Fibroblast of the conjunctiva (primary cell): ENCODE data around the gene PDXK.
"Not testable (repeated sequence)": the region's sequence is repeated elsewhere in the genome, so short reads cannot be mapped to it uniquely, and the experiment has no call there.

Source experiments
- DNase-seq: peaks from one replicate; pipeline ENCODE4 v3.0.0-alpha.2; 2010; ENCODE audit warnings: low read depth

The PDXK gene

DNA sequence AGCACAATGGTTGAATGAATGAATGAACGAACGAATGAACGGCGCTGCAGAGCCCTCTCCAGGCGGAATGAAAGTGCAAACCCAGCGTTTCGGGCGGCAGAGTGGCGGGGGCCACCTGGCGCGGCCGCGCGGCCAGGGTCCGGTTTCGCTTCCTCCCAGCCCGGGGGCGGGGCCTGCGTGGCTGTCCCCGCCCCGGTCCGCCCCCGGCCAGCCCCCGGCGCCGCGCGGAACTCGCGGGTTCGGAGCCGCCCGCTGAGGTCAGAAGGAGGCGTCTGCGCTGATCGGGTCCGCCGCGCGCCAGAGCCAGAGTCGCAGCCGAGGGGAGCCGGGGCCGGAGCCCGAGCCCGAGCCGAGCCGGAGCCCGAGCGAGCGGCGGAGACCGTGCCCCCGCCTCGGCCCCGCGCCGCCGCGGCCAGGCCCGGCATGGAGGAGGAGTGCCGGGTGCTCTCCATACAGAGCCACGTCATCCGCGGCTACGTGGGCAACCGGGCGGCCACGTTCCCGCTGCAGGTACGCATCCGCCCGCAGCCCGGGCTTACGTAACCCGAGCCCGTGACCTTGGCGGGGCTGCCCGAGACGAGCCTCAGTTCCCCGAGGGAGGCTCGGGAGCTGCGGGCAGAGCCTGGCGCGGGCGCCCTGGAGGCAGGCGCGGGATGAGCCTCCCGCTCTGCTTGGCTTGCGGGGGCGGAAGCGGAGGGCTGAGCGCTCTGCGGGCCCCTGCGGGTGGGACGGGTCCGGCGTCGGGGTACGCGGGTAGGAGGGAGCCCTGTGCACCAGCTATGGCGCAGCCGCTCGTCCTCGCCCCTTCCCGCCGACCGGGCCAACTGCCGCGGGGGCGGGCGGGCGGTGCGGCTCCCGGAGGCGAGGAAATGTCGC is at the start of gene PDXK:
PDXK (plus strand) TSS at position 258 of the 876 bp plus-strand sequence; CDS start at position 424, 166 bp downstream.
- DNase-seq: no peak

DNA sequence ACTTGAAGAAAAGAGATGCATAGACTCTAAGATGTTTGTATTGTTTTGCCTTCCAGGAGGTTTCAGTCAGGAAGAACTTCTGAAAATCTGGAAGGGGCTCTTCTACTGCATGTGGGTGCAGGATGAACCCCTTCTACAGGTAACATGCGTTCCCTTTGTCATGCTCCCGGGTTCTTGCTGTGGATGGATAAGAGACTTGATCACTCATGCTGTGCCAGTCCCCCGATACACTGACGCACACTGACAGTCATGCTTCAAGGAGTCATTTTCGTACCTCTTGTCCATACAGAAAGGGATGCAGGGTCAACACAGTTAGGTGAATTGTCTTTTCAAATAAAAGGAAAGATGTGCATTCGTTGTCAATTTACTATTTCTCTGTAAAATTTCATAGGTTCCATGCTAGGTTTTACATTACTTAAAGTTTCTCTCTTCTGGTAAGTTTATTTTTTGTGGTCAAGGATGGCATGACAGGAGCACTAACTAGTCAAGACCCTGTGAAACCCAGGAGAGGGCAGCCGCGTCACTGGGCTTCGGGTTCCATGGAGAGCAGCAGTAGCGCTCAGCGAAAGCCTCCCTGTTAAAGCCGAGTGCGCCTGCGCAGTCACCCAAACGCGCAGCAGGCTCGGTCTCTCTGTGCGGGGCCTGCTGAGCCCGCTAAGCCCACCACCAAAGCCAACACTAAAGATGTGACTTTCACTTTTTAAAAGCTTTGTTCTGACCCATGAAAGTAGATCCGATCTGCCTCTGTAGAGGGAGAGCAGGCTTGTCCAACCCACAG is 48.9 kb upstream of the PDXK start:
- no peak for DNase-seq

DNA sequence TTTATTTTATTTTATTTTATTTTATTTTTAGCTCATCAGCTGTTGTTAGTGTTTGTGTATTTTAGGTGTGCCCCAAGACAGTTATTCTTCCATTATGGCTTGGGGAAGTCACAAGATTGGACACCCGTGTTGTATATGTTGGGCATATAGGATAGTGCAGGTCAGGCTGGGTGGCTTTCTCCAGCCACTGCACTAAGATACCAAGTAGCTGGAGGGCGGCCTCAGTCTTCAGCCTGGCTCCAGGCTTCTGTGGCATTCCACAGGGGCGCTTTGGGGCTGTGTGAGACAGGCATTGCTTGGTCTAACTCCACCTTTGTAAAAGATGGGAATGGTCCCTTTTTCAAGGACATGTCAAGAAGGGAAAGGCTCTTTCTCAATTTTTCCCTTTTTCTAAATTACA is 43.1 kb upstream of the PDXK start:
- DNase-seq: no peak

DNA sequence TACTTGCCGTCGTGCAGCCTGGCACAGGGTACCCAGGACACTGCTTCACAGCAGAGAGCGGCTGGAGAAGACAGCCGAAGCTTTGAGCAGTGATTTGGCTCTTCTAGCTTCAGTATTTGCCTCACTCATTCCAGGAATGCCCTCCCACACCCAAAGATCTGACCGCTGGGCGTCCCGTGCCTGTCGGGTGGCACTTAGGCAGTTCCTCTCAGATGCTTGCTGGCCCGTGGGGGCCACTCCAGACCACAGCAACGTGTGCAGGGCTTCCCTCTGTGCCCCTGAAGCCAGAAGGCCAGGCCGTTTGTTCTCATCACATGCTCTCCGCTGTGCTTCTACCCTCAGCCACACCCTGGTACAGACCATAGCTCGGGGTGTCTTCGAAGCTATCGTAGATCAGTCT is 42.5 kb upstream of the PDXK start:
- DNase-seq: no peak

DNA sequence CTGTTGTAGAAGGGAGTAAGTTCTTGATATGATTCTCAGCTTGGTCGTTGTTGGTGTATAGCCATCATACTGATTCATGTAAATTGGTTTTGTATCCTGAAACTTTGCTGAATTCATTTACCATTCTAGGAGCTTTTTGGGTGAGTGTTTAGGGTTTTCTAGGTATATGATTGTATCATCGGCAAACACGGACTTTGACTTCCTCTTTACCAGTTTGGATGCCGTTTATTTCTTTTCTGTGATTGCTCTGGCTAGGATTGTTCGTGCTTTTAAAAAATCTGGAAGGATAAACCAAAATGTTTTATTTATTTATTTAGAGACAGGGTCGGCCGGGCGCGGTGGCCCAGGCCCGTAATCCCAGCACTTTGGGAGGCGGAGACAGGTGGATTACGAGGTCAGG is 39.0 kb upstream of the PDXK start:
- DNase-seq: no peak

DNA sequence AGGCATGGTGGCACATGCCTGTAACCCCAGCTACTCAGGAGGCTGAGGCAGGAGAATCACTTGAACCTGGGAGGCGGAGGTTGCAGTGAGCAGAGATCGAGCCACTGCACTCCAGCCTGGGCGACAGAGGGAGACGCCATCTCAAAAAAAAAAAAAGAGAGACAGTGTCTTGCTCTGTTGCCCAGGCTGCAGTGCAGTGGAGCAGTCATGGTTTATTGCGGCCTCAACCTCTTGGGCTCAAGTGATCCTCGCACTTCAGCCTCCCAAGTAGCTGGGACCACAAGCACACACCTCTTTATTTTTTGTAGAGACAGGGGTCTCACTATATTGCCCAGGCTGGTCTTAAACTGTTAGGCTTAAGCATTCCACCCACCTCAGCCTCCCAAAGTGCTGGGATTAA is 38.5 kb upstream of the PDXK start:
- not testable (repeated sequence) for DNase-seq

DNA sequence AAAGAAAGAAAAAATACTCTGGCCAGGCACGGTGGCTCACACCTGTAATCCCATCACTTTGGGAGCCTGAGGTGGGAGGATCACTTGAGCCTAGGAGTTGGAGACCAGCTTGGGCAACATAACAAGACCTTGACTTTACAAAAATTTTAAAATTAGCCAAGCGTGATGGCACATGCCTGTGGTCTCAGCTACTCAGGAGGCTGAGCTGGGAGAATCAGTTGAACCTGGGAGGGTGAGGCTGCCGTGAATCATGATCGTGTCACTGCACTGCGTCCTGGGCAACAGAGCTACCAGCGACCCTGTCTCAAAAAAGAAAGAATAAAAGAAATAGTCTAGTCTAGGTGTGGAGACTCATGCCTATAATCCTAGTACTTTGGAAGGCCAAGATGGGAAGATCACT is 37.3 kb upstream of the PDXK start:
- no peak for DNase-seq

DNA sequence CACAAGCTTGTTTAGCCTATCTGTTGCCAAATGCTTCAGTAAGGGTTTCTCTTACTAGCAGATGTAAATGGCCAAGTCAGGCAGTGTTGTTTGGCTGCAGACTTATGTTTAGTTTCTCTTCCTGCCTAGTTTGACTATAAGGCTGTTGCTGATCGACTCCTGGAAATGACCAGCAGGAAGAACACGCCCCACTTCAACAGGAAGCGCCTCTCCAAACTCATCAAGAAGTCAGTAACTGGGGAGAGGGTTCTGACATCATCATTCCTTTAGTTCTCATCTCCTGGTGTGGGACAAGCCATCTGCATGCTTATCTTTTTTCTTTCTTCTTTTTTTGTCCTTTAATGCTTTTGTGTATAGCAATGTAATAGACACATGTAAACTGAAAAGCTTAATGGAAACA is 34.5 kb upstream of the PDXK start:
- no peak for DNase-seq

DNA sequence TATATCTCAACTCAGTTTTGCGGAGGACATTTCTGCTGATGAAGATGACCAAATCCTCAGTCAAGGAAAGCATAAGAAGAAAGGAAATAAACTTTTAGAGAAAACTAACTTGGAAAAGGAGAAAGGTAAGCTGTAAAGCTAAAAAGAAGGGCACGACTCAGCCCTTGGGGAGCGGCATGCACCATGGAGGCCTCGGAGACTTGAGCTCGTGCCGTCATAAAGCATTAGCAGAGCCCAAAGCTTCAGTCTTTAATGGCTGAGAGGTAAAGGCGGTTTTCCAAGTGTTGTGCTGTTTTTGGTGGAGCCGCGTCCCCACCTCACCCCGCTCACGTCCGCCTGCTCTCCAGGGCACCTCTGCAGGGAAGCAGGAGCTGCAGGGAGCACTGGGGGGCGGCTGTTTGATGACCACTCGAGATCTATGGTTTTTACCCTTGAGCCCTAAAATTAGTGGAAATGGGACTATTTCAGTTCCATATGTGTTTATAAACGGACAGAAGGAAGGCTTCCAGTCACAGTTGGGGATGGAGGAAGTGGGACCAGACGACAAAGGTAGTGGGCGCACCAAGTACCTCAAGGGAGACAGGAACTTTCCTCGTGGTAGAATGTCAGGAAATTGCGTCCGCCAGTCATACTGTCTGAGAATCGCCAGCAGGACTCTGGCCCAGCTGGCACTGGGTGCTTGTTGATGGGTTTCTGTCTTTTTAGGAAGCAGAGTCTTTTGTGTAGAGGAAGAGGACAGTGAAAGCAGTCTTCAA is 31.9 kb upstream of the PDXK start:
- no peak for DNase-seq

DNA sequence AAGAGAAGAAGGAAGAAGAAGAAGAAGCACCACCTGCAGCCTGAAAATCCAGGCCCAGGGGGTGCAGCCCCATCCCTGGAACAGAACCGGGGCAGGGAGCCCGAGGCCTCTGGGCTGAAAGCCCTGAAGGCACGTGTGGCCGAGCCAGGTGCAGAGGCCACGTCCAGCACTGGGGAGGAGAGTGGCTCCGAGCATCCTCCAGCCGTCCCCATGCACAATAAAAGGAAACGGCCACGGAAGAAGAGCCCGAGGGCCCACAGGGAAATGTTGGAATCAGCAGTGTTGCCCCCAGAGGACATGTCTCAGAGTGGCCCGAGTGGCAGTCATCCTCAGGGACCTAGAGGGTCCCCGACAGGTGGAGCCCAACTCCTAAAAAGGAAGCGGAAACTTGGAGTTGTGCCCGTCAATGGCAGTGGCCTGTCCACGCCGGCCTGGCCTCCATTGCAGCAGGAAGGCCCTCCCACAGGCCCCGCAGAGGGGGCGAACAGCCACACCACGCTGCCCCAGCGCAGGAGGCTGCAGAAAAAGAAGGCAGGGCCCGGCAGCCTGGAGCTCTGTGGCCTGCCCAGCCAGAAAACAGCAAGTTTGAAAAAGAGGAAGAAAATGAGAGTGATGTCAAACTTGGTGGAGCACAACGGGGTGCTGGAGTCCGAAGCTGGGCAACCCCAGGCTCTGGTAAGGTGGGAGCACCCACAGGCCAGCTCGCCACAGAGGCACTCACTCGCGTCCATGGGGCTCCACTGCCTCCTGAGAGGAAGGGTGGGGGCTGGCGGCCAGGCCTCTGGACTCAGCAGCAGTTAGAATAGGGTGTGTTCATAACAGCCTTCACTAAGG is 31.1 kb upstream of the PDXK start:
- no peak for DNase-seq

DNA sequence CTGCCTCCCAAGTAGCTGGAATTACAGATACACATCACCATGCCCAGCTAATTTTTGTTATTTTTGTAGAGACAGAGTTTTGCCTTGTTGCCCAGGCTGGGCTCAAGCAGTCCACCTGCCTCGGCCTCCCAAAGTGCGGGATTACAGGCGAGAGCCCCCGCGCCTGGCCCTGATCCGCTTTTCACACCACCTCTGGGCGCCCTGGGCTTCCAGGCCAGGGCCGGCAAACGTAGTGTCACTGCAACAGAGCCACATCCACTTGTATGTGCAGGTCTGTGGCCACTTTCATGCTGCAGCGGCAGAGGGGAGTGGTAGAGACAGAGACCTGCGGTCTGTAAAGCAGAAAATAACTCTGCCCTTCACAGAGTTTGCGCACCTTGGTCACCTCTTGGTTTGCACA is 30.0 kb upstream of the PDXK start:
- DNase-seq: no peak

DNA sequence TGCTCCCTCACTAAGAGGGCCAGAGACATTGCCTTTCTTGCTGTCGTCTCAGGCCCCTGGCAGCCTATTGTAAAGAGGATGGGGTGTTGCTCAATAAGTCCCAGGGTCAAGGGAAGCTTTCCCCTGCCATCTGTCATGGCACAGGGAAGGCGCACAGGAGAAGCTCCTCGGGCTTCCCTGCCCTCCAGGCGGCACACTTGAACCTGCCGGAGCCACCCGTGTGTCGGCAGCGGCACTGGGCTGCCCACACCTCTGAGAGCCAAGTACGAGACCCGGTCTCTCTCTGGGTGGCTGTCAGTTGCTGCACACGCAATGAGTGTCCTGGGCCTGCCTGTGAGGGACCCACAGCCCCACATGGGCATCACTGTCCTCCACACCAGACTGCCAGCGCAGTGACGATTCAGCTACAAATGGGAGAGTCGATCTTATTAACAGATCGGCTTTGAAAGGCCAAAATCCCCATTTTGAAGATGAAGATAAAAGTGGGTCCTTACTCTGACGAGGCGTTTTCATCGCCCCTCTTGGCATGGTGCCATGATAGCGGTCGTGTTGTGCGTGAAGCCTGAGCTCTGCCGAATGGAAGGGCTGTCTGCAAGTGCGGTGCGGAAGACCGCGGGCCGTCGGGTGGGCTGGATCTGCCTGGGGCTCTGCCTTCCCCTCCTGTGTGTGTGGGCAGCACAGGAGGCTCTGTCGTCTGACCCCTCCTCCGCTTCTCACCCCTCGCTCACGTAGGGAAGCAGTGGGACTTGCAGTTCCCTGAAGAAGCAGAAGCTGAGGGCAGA is 29.2 kb upstream of the PDXK start:
- DNase-seq: no peak

DNA sequence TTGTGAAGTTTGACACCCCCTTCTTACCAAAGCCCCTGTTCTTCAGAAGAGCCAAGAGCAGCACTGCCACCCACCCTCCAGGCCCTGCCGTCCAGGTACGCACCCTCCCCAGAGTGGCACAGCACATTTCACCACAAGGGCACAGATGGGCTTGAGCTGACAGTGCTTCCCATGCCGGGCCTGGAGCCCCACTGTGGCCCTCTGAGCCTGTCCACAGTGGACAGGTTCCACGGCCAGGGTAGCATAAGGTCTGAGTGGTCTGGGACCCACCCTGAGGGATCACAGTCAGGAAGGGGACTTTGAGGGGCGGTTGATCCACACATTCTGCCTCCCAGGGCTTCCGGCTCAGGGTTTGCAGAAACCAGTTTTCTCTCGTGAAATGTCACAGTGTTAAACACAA is 28.6 kb upstream of the PDXK start:
- DNase-seq: no peak

DNA sequence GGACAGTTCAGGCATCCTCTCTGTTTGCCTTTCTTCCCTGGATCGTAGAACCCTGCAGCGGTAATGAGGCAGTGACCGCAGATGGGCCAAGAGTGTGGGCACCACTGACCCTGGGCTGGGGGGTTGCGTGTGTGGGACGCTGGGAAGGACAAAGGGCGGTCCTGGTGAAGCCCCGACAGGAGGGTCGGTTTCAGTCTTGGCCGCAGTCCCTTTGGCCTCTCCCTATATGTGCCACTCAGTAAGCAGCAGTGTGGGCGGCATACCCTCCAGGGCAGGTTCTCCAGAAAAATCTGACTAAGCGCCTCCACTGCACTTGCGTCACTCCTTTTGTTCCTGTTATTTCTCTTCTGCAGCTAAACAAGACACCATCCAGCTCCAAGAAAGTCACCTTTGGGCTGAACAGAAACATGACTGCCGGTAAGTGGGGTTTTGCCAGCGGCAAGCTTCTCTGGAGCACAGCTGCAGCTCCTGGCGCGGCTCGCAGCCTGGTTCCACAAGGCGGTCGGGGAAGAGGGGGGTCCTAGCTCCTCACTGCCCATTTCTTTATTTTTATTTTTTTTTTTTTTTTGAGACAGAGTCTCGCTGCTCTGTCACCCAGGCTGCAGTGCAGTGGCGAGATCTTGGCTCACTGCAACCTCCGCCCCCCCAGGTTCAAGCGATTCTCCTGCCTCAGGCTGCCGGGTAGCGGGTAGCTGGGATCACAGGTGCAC is 27.7 kb upstream of the PDXK start:
- no peak for DNase-seq

DNA sequence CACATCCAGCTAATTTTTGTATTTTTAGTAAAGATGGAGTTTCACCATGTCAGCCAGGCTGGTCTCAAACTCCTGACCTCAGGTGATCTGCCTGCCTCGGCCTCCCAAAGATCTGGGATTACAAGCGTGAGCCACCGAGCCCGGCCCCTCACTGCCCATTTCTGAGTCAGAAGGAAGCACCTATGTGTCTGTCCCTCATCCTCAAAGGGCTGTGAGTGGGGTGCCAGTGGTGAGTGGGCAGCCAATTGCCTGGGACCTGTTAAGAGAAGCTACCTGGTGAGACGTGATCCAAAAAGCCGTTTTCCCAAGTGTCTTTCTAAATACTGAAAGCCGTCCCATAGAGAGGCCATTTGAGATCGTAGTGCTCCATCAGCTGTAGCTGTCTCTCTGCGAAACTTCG is 27.1 kb upstream of the PDXK start:
- DNase-seq: no peak

DNA sequence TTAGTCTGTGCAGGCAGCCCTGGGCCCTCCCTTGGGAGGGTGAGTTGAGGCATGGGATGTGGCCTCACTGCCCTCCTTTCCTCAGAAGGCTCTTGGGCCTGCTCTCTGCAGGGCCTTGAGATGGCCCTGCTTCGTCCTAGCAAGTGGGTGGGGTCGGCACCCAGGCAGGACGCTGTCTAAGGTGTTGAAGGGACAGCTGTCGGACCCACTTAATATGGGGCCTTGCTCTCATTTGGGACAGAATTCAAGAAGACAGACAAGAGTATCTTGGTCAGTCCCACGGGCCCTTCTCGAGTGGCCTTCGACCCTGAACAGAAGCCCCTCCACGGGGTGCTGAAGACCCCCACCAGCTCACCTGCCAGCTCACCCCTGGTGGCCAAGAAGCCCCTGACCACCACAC is 26.0 kb upstream of the PDXK start:
- no peak for DNase-seq

DNA sequence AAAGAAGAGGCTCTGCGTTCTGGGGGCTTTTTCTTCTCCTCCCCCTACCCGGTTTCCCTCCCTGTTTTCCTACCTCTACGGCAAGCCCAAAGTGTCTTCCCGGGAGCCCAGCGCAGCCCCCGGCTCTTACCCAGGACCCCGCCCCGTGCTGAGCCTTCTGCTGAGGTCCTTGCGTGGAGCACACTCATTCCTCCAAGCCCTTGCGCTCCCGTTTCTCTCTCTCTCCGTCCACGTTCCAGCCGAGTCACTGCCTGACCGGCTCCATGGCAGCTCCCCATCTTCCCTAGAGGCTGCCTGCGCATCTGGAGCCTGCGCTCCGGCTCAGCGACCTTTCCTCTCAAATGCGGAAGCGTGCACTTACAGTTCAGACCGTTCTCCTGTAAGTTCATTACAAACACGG is 24.9 kb upstream of the PDXK start:
- no peak for DNase-seq

DNA sequence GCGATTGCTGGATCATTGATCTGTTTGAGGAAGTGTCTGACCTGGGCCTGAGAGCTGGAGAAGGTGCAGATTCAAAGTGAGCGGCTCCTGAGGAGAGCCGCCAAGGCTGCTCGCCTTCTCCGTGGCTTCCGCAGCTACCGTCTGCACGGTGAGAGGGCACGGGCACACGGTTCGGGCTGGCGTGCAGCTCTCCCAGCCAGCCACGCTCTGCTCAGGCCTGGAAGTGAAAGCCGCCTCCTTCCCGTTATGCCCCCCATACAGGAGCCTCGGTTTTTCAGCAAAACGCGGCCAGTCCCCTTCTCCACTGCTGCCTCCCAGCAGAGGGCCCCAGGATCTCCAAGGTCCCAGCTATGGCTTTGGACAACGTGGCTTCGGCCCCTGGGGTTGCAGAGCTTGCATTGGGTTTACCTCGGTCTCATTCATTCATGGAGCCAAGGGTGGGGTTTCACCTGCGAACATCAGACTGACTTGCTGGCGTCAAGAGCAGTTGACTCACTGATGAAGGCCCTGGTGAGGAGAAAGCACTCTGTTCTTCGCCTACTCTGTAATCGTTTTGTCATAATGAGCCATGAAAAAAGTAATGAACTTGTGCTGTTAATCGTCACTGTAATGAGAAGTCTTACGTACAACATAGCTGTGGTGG is 24.4 kb upstream of the PDXK start:
- DNase-seq: no peak

DNA sequence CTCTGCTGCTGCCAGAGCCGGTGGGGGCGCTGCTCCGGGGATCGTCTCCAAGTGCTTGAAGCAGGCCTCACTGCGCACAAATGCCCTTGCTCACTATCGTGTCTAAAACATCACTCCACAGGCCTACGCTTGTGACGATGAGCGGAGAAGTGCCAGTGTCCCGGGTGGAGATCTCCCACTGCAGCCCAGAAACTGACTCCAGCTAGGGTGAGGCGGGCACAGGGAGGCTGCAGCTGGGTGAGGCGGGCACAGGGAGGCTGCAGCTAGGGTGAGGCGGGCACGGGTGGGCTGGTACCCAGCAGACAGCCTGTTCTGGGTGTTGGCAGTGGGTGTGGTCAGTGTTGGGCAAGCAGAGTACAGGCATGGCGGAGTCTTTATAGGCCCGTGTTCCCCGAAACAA is 22.7 kb upstream of the PDXK start:
- no peak for DNase-seq
